Measurements from ENCODE around the gene FAIM2.

Gene FAIM2

DNA sequence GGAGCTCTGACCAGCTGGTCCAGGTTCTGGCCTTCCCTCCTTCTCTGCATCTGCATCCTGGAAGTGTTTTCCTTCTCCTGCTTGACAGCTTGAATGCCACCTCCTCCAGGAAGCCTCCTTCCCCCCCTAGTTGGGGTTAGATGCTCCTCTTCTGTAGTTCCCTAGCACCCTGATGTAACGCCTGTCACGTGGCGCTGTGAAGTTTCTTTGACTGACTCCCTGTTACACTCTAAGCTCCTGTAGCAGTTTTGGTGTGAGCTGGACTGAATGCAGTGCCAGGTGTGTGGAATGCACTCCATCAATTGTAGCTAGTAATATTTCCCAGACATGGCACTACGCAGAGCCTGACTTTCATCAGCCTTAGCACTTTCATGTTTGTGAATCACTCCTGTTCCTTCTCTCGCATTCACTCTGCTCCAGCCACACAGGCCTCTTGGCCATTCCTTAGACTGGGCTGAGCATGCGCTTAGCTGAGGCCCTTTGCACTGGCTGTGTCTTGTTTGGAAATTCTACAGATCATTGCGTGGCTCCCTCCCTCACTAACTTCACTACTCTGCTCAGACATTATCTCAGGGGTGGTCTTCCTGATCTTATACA is 2.1 kb upstream of the FAIM2 start:
- CTCF ChIA-PET: interaction anchor here (0.7 to 1.4 kb wide), 4 partner anchors 8 to 184 kb away, joined by 3 to 14 read pairs (median 4); no protein-coding TSS in a partner anchor
- Histone ChIP-seq H3K9me3 (ENCODE audit: control insufficient read depth, insufficient read depth, low read depth, low read length) (no peaks in the 10 kb centered on the region), H3K36me3 (ENCODE audit: control insufficient read depth in 2 of 2, insufficient read depth in 1 of 2, low read length in 2 of 2) (no peaks in the 10 kb centered on the region), H3K4me3 (ENCODE audit: low read depth, low read length) (no peak overlapping the region), H3K4me1 (ENCODE audit: control insufficient read depth, insufficient read depth, low read length) (peaks cover 5% of the 10 kb centered on the region), H3K27ac (ENCODE audit: extremely low read depth, low read depth, low read length) (no peak overlapping the region)
- TF ChIP-seq ZNF555 (tag by site-specific recombination; conservative IDR thresholded peaks at IDR 0.05) (no peak), ZSCAN23 (tag by site-specific recombination; IDR thresholded peaks at IDR 0.05) (no peak)
- POLR2A ChIA-PET: interaction anchor here (0.7 kb wide), 1 partner anchor 44 kb away, joined by 10 read pairs; no protein-coding TSS in a partner anchor

DNA sequence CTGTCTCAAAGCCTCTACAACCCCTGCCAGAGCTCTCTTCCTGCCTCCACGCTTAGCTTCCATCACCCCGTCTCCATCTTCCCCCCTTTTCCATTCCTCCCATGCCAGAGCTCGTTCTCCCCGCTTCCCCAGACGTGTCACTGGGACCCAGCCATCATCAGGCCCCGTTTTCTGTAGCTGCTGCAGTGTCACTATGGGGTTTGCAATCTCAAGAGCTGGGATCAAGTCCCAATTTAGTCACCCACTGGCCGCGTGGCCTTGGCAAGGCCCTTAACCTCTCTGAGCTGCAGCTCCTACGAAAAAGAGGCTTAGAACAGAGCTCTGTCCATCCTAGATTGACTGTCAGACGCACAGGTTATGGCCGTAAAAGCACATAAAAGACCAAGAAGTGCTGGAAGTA is 901 bp upstream of the FAIM2 start:
- TF ChIP-seq, protein P1, sequence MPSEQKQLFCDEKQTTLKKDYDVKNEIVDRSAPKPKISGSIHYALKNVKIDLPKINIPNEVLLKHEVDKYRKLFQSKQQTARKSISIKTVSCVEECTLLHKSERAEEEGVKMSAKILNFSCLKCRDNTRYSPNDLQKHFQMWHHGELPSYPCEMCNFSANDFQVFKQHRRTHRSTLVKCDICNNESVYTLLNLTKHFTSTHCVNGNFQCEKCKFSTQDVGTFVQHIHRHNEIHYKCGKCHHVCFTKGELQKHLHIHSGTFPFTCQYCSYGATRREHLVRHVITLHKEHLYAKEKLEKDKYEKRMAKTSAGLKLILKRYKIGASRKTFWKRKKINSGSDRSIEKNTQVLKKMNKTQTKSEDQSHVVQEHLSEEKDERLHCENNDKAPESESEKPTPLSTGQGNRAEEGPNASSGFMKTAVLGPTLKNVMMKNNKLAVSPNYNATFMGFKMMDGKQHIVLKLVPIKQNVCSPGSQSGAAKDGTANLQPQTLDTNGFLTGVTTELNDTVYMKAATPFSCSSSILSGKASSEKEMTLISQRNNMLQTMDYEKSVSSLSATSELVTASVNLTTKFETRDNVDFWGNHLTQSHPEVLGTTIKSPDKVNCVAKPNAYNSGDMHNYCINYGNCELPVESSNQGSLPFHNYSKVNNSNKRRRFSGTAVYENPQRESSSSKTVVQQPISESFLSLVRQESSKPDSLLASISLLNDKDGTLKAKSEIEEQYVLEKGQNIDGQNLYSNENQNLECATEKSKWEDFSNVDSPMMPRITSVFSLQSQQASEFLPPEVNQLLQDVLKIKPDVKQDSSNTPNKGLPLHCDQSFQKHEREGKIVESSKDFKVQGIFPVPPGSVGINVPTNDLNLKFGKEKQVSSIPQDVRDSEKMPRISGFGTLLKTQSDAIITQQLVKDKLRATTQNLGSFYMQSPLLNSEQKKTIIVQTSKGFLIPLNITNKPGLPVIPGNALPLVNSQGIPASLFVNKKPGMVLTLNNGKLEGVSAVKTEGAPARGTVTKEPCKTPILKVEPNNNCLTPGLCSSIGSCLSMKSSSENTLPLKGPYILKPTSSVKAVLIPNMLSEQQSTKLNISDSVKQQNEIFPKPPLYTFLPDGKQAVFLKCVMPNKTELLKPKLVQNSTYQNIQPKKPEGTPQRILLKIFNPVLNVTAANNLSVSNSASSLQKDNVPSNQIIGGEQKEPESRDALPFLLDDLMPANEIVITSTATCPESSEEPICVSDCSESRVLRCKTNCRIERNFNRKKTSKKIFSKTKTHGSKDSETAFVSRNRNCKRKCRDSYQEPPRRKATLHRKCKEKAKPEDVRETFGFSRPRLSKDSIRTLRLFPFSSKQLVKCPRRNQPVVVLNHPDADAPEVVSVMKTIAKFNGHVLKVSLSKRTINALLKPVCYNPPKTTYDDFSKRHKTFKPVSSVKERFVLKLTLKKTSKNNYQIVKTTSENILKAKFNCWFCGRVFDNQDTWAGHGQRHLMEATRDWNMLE (tag by site-specific recombination; conservative IDR thresholded peaks at IDR 0.05; ENCODE audit: low read depth): no peak
- no peak for TF ChIP-seq ZNF175 (tag by site-specific recombination; IDR thresholded peaks at IDR 0.05)
- TF ChIP-seq ZNF426 (tag by site-specific recombination; IDR thresholded peaks at IDR 0.05): no peak
- TF ChIP-seq GLI4 (tag by site-specific recombination; IDR thresholded peaks at IDR 0.05): no peak
- no peak for TF ChIP-seq KLF9 (tag by site-specific recombination; IDR thresholded peaks at IDR 0.05; ENCODE audit: low read depth)
- no peak for TF ChIP-seq ZNF266 (tag by site-specific recombination; IDR thresholded peaks at IDR 0.05; ENCODE audit: low read depth)
- TF ChIP-seq FEZF1 (tag by site-specific recombination; IDR thresholded peaks at IDR 0.05): no peak
- TF ChIP-seq, protein P2, sequence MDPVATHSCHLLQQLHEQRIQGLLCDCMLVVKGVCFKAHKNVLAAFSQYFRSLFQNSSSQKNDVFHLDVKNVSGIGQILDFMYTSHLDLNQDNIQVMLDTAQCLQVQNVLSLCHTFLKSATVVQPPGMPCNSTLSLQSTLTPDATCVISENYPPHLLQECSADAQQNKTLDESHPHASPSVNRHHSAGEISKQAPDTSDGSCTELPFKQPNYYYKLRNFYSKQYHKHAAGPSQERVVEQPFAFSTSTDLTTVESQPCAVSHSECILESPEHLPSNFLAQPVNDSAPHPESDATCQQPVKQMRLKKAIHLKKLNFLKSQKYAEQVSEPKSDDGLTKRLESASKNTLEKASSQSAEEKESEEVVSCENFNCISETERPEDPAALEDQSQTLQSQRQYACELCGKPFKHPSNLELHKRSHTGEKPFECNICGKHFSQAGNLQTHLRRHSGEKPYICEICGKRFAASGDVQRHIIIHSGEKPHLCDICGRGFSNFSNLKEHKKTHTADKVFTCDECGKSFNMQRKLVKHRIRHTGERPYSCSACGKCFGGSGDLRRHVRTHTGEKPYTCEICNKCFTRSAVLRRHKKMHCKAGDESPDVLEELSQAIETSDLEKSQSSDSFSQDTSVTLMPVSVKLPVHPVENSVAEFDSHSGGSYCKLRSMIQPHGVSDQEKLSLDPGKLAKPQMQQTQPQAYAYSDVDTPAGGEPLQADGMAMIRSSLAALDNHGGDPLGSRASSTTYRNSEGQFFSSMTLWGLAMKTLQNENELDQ (tag by site-specific recombination; IDR thresholded peaks at IDR 0.05; ENCODE audit: low read depth): no peak
- TF ChIP-seq, protein P3, sequence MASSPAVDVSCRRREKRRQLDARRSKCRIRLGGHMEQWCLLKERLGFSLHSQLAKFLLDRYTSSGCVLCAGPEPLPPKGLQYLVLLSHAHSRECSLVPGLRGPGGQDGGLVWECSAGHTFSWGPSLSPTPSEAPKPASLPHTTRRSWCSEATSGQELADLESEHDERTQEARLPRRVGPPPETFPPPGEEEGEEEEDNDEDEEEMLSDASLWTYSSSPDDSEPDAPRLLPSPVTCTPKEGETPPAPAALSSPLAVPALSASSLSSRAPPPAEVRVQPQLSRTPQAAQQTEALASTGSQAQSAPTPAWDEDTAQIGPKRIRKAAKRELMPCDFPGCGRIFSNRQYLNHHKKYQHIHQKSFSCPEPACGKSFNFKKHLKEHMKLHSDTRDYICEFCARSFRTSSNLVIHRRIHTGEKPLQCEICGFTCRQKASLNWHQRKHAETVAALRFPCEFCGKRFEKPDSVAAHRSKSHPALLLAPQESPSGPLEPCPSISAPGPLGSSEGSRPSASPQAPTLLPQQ (tag by site-specific recombination; IDR thresholded peaks at IDR 0.05): no peak
- no peak for TF ChIP-seq ZNF658 (tag by site-specific recombination; IDR thresholded peaks at IDR 0.05)
- TF ChIP-seq, protein P4, sequence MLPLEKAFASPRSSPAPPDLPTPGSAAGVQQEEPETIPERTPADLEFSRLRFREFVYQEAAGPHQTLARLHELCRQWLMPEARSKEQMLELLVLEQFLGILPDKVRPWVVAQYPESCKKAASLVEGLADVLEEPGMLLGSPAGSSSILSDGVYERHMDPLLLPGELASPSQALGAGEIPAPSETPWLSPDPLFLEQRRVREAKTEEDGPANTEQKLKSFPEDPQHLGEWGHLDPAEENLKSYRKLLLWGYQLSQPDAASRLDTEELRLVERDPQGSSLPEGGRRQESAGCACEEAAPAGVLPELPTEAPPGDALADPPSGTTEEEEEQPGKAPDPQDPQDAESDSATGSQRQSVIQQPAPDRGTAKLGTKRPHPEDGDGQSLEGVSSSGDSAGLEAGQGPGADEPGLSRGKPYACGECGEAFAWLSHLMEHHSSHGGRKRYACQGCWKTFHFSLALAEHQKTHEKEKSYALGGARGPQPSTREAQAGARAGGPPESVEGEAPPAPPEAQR (tag by site-specific recombination; IDR thresholded peaks at IDR 0.05): no peak
- TF ChIP-seq KLF16 (tag by site-specific recombination; IDR thresholded peaks at IDR 0.05): no peak
- no peak for TF ChIP-seq ZNF501 (tag by site-specific recombination; IDR thresholded peaks at IDR 0.05)
- TF ChIP-seq ZNF292 (tag by site-specific recombination; IDR thresholded peaks at IDR 0.05; ENCODE audit: borderline replicate concordance, low read depth): no peak
- no peak for TF ChIP-seq GLI2 (tag by site-specific recombination; IDR thresholded peaks at IDR 0.05; ENCODE audit: borderline replicate concordance, low read depth)
- no peak for TF ChIP-seq ZBTB8A (tag by site-specific recombination; IDR thresholded peaks at IDR 0.05)
- no peak for TF ChIP-seq ZNF423 (tag by site-specific recombination; IDR thresholded peaks at IDR 0.05)
- no peak for TF ChIP-seq ZNF843 (tag by site-specific recombination; IDR thresholded peaks at IDR 0.05)
- peaks cover 3% of the 10 kb centered on the region for H3K4me1 ChIP-seq (ENCODE audit: control insufficient read depth, insufficient read depth, low read length)
- no peak overlapping the region for H3K4me3 ChIP-seq (ENCODE audit: low read depth, low read length)
- ChIA-PET CTCF (interaction anchor here (1.4 kb wide), 1 partner anchor 41 kb away, joined by 3 read pairs; no protein-coding TSS in a partner anchor), POLR2A (no interaction called here)
- no peak overlapping the region for H3K27ac ChIP-seq (ENCODE audit: extremely low read depth, low read depth, low read length)
- H3K9me3 ChIP-seq (ENCODE audit: control insufficient read depth, insufficient read depth, low read depth, low read length): no peaks in the 10 kb centered on the region
- no peaks in the 10 kb centered on the region for H3K36me3 ChIP-seq (ENCODE audit: control insufficient read depth in 2 of 2, insufficient read depth in 1 of 2, low read length in 2 of 2)

Data from HEK293 (cell line).